CD4-positive, alpha-beta T cell treated with Interleukin-12 subunit alpha and Interleukin-12 subunit beta, for 1 hour (primary cell): ENCODE measurements around the gene TMC6.
"Not testable (repeated sequence)": the region's sequence is repeated elsewhere in the genome, so short reads cannot be mapped to it uniquely, and the experiment has no call there.

Experiments
- DNase-seq: peaks from one replicate; pipeline ENCODE4 v3.0.0-alpha.2; 2020

TMC6 gene

DNA sequence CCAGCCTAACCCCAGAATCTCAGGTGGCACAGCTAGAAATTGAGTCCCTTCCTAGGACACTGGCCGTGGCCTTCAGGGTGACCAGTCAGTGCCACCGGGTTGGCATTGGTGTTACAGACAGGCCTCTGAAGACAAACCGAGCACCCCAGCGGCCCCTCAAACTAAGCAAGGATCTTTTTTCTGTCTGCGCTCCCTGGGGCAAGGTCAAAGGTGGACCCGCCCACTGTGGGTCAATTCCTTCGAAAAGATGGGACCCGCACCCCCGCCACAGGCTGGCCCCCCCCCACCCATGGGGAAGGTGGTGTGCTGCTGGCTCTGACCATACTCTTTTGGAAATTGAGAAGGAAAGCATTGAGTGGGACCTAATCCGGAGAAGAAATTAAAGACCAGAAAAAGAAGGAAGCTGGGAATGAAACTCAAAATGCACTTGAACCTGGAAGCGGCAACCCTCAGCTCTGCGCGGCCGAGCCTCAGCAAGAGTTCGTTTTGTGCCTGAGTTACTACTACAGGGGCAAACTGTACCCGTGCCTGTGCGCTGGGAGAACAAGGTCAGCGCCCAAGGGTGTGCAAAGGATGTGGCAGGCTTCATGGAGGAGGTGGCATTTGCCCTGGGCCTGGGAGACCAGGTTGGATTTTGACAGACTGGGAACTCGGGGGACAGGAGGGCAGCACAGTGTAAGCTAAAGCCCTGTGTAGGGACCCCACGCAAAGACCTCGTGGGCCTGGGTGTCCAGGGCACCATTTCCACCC is 20.4 kb downstream of the TMC6 start:
- DNase-seq = no peak

DNA sequence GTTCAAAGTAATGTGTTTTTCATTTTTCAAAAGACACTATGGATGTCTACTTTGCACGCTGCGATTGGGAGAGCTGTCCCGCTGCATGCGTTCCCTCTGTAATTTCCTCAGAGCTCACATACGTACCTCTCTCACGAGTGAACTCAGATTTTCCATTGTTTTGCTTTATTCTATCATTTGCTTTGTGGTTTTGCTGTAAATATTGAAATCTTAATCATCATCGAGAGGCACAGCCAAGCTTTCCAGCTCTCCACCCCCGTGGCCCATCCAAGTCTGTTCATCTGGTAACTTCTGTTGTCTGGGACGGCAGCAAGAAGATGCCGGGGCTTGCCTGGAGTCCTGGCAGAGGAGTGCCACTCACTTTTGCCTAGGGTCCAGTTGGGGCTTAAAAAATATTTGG is 21.1 kb downstream of the TMC6 start:
- no peak for DNase-seq

DNA sequence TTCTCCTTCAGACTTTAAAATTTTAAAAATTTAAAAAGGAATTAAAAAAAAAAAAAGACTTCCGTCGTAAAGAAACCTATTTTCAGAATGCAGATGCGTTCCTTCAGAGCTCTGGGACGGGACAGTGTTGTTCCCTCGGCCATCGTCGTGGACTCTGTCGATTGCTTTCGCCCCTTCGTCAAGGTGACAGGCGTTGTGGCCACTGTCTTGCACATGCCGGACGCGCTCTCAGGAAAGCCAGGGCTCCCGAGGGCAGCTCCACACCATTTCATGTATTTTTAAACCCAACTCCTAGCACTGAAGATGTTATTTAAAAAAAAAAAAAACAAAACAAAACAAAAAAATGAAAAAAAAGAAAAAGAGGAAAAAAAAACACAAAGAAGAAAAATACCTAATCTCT is 22.3 kb downstream of the TMC6 start:
- no peak for DNase-seq

DNA sequence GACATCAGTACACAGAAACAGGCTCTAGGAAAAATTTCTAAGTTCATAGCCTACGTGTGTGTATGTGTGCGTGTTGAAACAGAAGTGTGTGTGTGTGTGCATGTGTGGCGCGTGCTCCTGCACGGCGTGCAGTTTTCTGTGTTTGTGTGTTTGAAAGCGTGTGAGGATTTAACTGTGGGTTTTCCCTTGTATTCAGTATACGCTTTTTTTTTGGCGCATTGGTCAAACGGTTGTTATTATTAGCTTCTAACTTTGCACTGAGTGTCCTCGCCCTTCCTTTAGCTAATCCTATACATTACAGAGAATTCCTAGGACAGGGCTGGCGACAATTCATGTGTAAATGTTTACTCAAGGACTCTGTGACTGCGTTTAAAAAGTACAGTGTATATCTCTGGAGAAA is 23.0 kb downstream of the TMC6 start:
- no peak for DNase-seq

DNA sequence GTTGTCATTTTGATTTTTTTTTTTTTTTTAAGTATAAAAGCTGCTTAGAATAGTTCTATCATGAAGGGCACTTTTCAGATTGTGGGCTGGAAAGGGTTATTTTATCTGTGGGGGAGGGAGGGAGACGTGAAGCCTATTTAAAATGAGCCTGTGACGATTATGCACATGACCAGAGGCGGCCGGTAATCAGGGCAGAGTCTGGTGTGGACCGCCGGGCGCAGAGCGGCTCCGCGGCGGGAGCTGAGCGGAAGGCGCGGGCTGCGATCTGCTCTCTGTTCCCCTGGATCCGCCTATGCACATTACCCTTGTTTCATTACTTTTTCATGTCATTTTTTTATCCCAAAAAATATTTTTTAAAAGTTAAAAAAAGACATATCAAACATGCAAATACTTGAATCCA is 23.5 kb downstream of the TMC6 start:
- DNase-seq = no peak

DNA sequence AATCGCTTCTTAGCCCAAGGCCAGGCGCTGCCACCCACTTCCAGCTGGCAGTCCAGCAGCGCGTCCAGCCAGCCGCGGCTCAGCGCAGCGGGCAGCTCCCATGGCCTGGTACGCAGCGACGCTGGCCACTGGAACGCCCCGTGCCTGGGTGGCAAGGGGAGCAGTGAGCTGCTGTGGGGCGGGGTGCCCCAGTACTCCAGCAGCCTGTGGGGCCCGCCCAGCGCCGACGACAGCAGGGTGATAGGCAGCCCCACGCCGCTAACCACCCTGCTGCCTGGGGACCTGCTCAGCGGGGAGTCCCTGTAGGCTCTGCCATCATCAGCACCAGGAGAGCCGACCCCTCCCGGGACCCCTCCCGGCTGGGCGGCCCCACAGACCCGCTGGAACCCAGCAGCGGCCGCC is 24.0 kb downstream of the TMC6 start:
- DNase-seq = no peak

DNA sequence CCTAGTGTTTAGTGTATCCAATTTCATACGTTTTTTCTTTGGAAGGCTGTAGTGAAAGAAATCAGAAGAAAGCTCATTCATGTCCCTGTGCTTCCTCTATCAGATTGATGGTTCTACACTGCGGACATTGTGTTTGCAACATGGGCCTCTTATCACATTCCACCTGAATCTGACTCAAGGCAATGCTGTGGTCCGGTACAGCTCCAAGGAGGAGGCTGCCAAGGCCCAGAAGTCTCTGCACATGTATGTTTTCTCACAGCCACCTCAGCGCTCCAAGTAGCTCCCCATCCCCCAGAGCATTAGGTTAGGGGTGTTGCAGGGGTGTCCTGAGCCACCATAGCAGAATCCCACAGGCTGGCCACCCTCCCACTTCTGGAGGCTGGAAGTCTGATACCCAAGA is 25.2 kb downstream of the TMC6 start:
- no peak for DNase-seq

DNA sequence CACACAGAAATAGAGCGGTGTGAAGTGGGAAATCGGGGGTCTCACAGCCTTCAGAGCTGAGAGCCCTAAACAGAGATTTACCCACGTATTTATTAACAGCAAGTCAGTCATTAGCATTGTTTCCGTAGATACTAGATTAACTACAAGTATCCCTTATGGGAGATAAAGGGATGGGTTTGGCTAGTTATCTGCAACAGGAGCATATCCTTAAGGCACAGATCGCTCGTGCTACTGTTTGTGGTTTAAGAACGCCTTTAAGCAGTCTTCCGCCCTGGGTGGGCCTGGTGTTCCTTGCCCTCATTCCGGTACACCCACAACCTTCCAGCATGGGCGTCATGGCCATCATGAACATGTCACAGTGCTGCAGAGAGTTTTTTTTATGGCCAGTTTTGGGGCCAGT is 27.0 kb downstream of the TMC6 start:
- no peak for DNase-seq

DNA sequence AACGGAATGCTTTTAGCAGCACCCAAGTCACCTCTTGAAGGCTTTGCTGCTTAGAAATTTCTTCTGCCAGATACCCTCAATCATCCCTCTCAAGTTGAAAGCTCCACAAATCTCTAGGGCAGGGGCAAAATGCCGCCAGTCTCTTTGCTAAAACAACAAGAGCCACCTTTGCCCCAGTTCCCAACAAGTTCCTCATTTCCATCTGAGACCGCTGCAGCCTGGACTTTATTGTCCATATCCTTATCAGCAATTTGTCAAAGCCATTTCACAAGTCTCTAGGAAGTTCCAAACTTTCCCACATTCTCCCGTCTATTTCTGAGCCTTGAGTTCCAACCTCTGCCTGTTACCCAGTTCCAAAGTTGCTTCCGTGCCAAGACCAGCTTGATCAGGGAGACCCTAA is 27.4 kb downstream of the TMC6 start:
- DNase-seq = no peak

DNA sequence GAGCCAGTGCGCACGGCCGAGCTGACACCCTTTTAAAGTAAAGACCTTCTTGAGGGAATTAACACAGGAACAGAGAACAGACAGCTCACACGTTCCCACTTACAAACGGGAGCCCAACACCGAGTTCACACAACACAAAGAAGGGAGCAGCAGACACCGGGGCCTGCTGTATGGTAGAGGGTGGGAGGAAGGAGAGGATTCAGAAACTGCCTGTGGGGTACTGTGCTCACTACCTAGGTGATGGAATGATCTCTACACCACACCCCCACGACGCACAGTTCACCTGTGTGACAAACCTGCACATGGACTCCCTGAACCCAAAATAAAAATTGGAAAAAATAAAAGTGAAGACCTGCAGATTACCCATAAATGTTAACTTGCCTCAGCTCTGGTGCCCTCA is 32.5 kb downstream of the TMC6 start:
- no peak for DNase-seq

DNA sequence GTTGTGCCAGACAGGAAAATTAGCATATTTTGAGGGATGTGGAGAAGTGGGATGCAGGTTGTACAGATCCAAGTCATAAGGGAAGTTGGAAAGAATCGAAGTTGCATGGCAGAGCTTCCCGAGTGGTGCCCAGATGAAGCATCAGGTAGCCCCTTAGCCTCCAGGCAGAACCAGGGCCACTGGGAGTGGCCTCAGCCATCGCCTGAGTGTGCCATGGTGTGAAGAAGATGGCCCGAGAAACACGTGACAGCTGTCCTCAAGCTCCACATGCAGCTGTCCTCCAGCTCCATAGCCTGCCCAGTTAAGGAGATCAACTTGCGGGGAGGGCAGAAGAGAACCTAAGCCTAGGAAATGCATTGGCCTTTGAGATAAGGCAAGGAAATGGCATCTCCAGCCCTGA is 33.5 kb downstream of the TMC6 start:
- no peak for DNase-seq

DNA sequence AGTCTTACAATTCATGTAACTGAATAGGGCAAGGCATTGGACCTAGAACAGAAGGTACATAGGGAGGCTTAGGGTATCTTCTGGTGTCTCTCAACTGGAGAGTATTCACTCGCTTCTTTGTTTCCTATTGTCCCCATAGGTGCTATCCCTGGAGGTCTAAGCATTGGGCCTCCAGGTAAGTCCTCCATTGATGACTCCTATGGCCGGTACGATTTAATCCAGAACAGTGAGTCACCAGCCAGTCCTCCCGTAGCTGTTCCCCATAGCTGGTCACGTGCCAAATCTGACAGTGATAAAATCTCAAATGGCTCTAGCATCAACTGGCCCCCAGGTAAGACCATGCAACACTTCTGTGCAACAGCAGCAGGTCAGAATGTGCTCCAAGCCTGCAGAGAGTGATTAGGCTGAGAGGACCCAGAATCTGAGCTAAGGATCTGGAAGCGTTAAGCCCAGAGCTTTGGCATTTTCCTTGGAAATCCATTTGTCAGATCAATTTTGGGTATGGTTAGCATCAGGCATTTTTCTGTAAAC is 35.7 kb downstream of the TMC6 start:
- DNase-seq = no peak

DNA sequence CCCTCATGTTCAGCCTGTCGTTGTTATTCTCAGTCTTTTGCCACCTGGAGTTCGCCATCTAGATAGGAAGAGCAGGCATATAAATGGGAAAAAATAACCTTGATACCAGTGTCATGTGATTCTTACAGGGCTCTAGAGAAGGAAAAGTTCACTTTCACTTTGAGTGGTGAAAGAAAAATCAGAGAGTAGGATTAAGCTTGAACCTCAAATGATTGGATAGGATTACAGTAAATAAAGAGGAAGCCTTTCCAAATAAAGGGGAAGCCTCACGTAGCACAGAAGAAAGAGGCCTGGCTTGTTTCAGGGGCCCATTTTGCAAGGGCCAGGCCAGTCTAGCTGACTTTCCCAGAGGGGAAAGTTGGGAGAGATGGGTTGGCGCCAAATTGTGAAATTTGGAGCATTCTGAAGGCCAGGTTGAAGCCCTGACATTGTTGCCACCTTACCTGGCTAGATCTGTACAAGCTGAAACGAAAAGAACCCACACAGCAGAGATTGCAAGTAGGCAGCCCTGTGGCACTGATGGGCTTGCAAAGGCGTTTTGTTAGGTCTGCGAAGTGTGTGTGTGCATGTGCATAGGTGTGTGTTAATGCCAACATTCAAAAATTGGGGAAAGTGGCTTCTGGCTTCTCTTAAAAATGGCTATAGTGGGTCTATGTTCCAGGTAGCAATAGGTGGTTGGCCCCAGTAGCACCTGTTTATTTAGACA is 38.8 kb downstream of the TMC6 start:
- no peak for DNase-seq

DNA sequence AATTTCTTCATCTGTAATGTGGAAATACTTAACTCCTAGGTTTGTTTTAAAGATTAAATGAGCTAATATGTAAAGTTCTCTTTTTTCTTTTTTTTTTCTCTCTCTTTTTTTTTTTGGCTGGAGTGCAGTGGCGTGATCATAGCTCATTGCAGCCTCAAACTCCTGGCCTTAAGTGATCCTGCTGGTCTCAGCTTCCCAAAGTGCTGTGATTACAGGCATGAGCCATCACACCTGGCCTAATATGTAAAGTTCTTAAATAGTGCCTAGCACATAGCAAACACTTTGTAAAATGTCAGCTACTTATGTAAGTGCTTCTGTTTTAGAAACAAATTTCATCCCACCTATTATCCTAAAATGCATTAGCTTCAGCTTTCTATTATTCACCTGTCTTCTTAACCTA is 40.0 kb downstream of the TMC6 start:
- no peak for DNase-seq

DNA sequence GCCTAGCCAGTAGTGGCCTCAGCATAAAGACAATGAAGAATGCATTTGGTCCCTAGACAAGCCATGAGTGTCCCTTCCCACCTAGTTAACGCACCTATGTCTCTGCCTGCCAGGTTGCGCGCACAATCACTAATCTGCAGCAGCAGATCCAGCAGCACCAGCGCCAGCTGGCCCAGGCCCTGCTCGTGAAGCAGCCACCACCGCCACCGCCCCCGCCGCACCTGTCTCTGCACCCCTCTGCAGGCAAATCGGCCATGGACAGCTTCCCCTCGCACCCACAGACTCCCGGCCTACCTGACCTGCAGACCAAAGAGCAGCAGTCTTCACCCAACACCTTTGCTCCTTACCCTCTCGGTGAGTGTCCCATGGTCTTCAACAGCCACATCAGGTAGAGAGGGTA is 41.8 kb downstream of the TMC6 start:
- no peak for DNase-seq

DNA sequence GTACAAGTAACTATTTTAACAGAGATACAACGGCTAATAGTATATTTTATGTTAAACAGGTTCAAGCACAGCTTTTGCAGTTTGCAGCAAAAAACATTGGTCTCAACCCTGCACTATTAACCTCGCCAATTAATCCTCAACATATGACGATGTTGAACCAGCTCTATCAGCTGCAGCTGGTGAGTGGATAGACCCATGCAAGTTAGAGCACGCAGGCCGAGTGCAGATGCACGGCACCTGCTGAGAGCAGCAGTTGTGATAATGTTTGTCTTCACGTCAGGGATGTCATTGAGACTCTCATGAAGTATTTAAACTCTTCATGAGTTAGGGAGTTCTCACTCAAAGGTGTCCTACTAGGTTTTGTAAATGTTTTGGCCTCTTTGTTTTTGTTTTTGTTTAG is 45.6 kb downstream of the TMC6 start:
- no peak for DNase-seq

DNA sequence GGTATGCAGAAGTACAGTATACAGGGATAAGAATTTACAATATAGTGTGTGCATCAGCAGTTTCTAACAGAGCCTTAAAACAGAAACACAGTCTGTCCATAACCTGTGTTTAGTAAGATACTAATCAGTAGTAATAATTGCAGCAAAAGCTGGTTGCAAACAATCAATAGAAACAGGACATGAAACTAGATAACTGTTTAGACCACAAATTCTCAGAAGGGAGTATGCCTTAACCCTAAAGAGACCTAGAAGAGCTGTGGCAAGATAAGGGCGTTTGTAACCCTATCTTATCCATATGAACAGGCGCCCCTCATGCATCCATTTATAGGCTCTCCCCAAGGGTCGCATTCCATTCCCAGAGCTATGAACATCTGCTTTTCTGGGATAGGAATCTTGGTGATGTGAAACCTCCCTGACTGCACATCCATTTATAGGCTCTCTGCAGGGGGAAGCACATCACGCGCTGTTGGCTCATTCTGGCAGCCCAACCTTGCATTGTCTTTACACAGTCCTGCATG is 46.1 kb downstream of the TMC6 start:
- not testable (repeated sequence) for DNase-seq

DNA sequence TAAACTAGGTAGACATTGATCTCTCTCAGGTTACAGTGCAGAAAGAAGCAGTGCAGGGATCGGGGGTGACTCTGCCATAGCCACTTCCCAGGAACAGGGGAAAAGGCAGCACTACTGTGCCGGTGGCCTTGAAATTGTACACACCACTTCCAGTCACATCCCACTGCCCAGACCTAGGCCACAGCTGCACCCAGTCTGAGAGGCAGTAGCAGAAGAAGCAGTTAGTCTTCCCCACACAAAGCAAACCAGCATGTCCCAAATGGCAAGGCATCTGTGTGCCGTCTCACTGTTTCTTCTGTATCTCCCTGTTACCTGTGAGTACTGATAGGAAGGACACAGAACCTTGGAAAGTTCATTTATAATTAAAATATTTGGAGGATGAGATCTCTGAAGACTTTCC is 47.0 kb downstream of the TMC6 start:
- DNase-seq = no peak

DNA sequence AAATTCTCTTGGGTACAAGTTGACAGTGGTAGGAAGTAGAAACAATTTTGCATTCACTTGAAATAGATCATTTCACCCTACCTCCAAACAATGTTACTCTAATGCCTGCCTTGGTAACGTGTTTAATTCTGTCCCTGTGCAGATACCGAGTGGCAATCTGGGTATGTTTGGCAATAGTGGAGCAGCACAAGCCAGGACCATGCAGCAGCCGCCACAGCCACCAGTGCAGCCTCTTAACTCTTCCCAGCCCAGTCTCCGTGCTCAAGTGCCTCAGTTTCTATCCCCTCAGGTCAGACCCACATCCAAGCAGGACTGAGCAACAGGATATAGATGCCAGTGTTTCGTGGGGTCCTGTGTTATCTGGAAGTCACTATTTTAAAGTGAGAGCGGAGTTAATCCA is 49.3 kb downstream of the TMC6 start:
- no peak for DNase-seq

DNA sequence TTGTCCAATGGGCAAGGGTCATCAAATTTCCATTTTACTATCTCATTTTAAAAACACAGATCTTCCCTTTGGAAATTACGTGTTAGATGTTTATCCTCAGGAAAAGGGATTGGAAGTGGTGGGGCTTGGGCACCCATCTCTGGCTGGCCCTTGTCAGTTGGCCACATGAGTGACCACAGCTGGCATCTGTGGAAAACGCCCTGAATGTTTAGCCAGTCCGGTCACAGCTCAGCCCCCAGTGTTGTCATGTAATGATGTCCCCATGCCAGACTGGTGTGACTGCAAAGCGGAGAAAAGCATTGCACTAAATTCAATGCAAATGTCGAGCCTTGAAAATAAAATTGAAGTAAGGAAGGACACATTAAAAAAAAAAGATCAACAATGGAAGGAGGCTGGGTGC is 53.0 kb downstream of the TMC6 start:
- no peak for DNase-seq

DNA sequence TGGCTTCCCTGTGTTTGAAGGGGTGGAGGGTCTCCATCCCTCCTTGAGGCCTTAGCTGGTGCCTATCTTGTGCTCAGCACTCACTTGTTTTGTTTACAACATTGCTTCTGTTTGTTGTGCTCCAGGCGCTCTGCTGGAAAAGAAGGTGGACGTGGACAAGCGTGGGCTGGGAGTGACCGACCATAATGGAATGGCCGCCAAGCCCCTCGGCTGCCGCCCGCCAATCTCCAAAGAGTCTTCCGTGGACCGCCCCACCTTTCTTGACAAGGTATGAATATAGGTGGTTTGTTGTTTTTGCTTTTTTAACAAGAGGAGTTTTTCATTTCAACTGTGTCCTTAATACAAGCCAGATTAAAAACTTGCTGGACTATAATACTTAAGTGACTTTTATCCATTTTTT is 53.5 kb downstream of the TMC6 start:
- DNase-seq = no peak

DNA sequence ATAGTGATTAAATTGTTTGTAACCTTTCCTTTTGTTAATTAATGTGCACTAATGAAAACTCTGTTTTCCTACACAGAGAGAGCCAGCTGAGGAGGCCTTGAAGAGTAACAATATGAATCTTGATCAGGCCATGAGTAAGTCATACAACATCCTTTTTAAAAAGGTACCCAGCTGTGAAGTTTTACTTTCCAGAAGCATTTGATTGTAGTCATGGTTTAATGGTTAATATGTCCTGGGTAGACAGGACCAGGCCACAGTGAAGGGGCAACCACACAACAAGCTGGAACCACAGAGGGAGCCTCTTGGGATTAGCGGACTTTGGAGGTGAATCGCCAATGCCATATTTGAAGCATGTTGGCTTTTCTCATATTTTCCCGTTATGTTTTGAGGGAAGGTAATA is 55.6 kb downstream of the TMC6 start:
- no peak for DNase-seq

DNA sequence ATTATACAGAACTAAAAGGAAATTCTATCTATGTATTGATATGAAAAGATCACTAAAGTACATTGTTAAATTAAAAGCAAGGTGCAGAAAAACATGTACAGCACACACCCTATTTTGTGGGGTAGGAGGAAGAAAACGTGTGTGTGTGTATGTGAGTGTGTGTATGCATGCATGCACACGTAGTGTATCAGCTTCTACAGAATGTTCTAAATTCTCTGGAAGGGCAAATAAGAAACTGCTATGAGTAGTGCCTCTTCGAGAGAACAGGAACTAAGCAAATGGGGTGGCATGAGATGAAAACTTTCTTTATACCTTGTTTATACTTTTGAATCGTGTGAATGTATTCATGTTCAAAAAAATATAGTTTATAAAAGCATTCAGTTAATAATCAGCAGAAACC is 58.9 kb downstream of the TMC6 start:
- no peak for DNase-seq

DNA sequence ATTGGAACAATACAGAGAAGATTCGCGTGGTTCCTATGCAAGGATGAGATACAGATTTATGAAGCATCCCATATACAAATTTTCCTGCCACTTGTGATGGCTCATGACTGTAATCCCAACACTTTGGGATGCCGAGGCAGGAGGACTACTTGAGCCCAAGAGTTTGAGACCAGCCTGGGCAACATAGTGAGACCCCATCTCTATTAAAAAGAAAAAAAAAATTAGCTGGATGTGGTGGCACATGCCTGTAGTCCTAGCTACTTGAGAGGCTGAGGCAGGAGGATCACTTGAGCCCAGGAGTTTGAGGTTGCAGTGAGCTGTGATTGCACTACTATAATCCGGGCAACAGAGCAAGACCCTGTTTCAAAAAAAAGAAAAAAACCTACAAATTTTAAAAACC is 61.6 kb downstream of the TMC6 start:
- not testable (repeated sequence) for DNase-seq

DNA sequence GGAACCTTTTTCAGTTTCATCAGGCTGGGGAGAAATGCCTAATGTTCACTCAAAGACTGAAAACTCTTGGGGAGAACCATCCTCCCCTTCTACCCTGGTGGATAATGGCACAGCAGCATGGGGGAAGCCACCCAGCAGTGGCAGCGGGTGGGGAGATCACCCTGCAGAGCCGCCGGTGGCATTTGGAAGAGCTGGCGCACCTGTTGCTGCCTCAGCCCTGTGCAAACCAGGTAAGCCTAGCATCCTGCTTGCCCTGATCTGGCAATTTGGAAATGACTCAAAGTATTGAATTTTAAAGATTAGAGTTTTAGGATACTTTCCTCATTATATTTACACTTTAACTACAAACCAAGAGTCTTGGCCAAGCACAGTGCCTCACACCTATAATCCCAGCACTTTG is 63.8 kb downstream of the TMC6 start:
- DNase-seq = no peak
